Endometrial microvascular endothelial cells (primary cell): ENCODE data around the gene ADISSP. TPM values are rescaled to one million over a fixed set of nuclear protein-coding genes. Genes with fewer than 3 reads are reported as not detected.
"Not testable (repeated sequence)": the region's sequence is repeated elsewhere in the genome, so short reads cannot be mapped to it uniquely, and the experiment has no call there.

Source experiments
- in situ Hi-C: cut with HindIII; loops from 2 replicates; pipeline ENCODE4 v1.10.0; 2017; ENCODE audit warnings: low sequenced_read_pairs, low pct_unique_long_range_greater_than_20kb; ENCODE audit errors: inconsistent ontology term
- total RNA-seq: library from RNA; depleted of rRNA; stranded (reverse); fragments of >200 nt; gene quantifications from one replicate; pipeline ENCODE4 v1.2.3, GENCODE V29; 2015; ENCODE audit errors: inconsistent ontology term

ADISSP gene
- total RNA-seq, 1 donor from 2014 or later = 85.9 TPM

GRCh38 chr20:3800256-3800877, 32.8 kb upstream of the ADISSP start:
- in situ Hi-C loops = no loop called here

- in situ Hi-C loops = no loop called here
These were observed 31.3 kb upstream of the ADISSP start for GRCh38 chr20:3798908-3799248.

- in situ Hi-C loops = no loop called here
These were observed 30.8 kb upstream of the ADISSP start for GRCh38 chr20:3798373-3798768.

GRCh38 chr20:3797592-3798372, 30.2 kb upstream of the ADISSP start:
- in situ Hi-C loops = no loop called here

GRCh38 chr20:3797226-3797545, 29.6 kb upstream of the ADISSP start:
- in situ Hi-C loops = no loop called here

- in situ Hi-C loops = no loop called here
These were observed 29.1 kb upstream of the ADISSP start for GRCh38 chr20:3796477-3797225.

- in situ Hi-C loops = no loop called here
These were observed 28.2 kb upstream of the ADISSP start, which contains the start of gene CDC25B for GRCh38 chr20:3795511-3796468. TSS of gene CDC25B (plus strand) at chr20:3796310. CDS start at chr20:3796532, 222 bp downstream.

- in situ Hi-C loops = no loop called here
These were observed 27.3 kb upstream of the ADISSP start for GRCh38 chr20:3794701-3795420.

- in situ Hi-C loops = not testable (repeated sequence)
These were observed 26.6 kb upstream of the ADISSP start for GRCh38 chr20:3794168-3794567.

- in situ Hi-C loops = not testable (repeated sequence)
These were observed 21.6 kb upstream of the ADISSP start for GRCh38 chr20:3789201-3789600.

GRCh38 chr20:3788685-3789155, 21.2 kb upstream of the ADISSP start:
- in situ Hi-C loops = no loop called here

GRCh38 chr20:3787324-3788014, 19.9 kb upstream of the ADISSP start:
- in situ Hi-C loops = no loop called here

- in situ Hi-C loops = no loop called here
These were observed 19.2 kb upstream of the ADISSP start, which contains the start of gene CENPB for GRCh38 chr20:3786665-3787323. TSS of gene CENPB (minus strand) at chr20:3786740. CDS start at chr20:3786483, 257 bp downstream.

GRCh38 chr20:3786126-3786484, 18.6 kb upstream of the ADISSP start:
- in situ Hi-C loops = no loop called here

GRCh38 chr20:3785240-3786125, 17.9 kb upstream of the ADISSP start:
- in situ Hi-C loops = no loop called here

- in situ Hi-C loops = no loop called here
These were observed 17.3 kb upstream of the ADISSP start for GRCh38 chr20:3784863-3785239.
